LNCAP (cell line): ENCODE measurements around the gene CYRIA.

Source experiments
- TF ChIP-seq, protein P1 (sequence below): fragments of 450-650 bp; IDR thresholded peaks from 2 replicates; pipeline ENCODE4 v1.5.1; 2017; ENCODE audit warnings: mild to moderate bottlenecking

The CYRIA gene

DNA sequence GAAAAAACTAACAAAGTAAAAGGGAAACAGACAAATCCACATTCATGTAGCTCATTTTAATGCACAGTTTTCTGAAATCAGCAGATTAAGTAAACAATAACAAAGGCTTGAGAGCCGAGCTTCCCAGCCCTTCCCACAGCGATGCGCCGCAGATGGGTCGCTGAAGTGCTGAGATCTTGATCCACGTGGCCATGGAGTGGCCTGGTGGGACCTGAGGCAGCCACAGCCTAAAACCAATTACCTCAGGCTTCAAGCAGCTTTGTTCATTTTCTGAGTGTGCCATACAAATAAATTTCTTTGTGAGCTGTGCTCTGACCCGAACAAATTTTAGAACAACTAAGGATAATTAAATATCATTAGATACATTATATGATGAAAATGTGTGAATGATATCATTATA, 25.6 kb upstream of the CYRIA start:
- TF ChIP-seq, protein P1, sequence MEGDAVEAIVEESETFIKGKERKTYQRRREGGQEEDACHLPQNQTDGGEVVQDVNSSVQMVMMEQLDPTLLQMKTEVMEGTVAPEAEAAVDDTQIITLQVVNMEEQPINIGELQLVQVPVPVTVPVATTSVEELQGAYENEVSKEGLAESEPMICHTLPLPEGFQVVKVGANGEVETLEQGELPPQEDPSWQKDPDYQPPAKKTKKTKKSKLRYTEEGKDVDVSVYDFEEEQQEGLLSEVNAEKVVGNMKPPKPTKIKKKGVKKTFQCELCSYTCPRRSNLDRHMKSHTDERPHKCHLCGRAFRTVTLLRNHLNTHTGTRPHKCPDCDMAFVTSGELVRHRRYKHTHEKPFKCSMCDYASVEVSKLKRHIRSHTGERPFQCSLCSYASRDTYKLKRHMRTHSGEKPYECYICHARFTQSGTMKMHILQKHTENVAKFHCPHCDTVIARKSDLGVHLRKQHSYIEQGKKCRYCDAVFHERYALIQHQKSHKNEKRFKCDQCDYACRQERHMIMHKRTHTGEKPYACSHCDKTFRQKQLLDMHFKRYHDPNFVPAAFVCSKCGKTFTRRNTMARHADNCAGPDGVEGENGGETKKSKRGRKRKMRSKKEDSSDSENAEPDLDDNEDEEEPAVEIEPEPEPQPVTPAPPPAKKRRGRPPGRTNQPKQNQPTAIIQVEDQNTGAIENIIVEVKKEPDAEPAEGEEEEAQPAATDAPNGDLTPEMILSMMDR = no peak

DNA sequence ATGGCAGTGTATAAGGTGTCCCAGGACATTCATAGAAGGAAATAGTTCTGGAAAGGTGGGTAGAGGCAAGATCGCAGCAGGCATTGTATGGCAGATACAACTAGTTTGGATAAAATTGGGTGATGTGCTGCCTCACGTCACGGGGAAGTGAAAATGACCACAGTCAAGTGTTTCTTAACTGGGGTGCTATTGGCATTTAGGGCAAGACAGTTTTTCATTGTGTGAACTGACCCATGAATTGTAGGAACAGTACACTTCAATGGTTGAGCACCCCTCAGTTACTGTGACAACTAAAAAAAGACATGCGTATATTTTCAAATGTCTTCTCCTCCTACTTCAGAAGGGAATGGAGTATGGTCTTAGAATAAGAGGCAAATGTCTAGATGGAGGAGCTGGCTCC, 22.3 kb upstream of the CYRIA start:
- TF ChIP-seq, protein P1 = no peak

DNA sequence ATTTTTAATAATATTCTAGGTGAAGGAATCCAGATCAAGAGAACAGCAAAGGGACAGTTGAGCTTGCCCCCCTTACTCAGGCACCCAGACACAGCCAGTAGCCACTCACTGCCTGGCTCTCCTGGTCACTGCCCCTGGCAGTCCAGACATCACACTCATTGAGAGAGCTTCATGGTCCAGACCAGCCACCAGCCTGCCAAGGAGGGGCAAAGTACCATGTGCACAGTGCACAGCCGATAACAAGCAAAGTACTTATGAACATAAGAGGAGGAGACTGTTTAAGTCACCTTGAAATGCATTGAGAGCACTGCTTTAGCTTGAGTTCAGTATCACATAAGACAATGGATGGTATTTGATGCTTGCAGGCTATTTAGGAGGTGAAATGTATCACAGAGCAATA, 21.6 kb upstream of the CYRIA start:
- TF ChIP-seq, protein P1 = no peak

DNA sequence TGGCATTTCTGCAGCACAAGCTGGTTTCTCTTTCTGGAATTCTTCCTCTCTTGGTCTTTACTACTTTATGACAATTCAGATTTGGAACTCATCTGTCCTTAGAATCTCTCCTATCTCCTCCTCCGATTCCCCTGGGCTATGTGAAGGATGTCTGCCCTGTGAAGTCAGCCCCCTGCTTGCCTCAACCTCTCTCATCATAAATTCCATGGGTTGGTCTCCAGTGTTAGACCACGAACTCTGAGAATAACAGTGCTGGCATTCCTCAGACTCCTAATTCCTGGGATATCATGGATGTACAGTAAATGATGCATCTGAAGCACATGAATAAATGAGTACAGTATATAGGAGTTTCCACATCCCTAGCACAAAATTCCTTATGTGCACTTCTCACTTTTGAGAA, 21.0 kb upstream of the CYRIA start:
- TF ChIP-seq, protein P1 = no peak

DNA sequence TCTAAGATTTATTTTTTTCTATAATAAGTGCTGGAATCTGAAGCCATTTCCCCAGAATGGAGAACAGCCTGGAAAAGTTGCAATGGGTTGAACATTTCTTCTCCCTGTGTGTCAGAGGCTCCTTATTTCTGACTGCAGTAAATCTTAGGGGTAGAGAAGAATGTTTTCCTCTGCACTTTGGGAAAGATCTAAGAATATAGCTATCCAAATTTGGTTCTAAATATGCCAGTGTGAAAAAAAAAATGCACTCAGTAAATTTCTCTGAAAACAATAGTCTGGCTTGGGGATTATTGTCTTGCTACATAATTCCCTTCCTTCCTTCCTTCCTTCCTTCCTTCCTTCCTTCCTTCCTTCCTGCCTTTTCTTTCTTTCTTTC, 19.7 kb upstream of the CYRIA start:
- TF ChIP-seq, protein P1 = no peak

DNA sequence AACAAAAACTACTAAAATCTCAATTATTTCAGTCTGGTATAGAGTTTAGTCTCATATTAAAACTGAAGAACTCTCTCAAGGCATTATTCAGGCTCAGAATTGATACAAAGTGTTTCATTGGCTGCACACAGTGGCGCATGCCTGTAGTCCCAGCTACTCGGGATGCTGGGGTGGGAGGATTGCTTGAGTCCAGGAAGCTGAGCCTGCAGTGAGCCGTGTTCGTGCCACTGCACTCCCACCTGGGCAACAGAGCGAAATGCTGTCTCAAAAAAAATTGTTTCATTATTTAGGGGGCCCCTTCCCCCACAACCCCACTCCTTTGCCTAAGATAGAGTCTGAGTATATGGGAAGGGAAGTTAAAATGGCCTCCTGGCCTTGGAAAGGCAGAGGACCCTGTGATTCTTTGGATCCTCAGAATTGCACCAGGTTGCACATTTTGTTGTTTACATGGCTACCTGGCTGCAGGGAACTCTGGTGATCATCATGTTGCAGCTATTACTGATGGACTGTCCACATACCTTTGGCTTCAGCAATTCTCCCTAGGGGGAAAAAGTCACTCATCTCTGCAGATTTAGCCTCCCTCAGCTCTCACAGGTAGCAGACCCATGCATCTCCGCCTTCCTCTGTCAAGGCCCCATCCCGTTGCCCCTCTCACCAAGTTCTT, 19.2 kb upstream of the CYRIA start:
- TF ChIP-seq, protein P1 = no peak

DNA sequence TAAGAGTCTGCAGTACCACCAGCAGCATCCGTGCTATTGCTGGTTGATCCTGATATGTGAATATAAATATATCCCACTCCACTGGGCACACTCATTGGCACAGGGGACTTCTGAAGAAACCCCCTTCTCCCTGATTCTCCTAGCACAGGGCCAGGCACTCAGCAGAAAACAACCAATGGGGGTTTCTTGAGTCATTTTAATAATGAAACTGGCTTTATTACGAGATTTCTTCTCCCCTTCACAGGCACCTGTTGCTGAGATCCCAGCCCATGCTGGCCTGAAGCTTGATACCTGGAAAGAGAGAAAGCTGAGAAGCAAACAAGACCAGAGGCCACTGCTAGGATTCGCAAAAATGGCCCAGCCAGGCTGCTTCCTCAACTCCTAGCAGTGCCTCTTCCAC, 17.9 kb upstream of the CYRIA start:
- TF ChIP-seq, protein P1 = no peak
